HuH-7.5 (cell line): Measurements from ENCODE around the gene AURKA.
"Not testable (repeated sequence)": the region's sequence is repeated elsewhere in the genome, so short reads cannot be mapped to it uniquely, and the experiment has no call there.

Experiments used
- DNase-seq: peaks from one replicate; pipeline ENCODE4 v3.0.0; 2011; ENCODE audit warnings: low spot score

The AURKA gene

DNA sequence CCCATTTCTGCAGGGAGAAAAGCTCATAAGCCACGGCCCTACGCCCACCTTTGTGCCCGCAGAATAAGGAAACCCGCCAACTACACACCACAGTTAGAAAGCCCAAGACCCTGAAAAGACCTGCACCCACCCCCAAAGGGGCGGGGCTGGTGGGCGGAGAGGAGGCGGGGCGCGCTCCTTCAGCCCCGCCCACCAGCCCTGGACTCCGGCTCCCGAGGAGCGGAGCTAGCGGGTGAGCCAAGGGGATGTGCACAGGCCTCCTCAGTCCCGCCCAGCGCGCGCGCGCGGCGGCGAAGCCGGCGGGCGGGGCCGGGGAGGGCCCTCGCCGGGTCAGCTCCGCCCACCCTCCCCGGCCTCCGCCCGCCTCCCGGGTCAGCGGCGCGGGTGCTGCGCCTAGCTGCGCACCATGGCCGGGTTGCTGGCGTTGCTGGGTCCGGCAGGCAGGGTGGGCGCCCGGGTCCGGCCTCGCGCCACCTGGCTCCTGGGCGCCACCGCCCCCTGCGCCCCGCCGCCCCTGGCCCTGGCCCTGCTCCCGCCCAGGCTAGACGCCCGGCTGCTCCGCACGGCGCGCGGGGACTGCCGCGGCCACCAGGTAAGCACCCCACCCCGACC is 33.3 kb downstream of the AURKA start, which contains the start of gene FAM210B:
FAM210B (plus strand) TSS at position 375 of the 612 bp plus-strand sequence; CDS start at position 407, 32 bp downstream.
- DNase-seq, result peak; percentile 94

DNA sequence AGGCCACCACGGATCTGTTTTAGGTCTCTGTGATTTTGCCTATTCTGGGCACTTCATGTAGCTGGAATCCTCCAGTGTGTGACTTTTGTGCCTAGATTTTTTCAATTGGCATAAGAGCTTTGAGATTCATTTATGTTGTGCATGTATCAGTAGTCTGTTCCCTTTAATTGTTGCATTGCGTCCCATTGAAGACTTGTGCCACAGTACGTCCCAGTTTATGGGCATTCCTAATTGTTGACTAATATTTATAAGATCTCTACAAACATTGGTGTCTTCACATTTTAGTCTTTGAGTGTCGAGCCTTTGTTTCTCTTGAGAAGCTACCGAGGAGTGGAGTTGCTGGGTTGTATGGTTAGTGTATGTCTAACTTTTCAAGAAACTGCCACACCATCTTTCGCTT is 33.9 kb downstream of the AURKA start:
- DNase-seq, result no peak

DNA sequence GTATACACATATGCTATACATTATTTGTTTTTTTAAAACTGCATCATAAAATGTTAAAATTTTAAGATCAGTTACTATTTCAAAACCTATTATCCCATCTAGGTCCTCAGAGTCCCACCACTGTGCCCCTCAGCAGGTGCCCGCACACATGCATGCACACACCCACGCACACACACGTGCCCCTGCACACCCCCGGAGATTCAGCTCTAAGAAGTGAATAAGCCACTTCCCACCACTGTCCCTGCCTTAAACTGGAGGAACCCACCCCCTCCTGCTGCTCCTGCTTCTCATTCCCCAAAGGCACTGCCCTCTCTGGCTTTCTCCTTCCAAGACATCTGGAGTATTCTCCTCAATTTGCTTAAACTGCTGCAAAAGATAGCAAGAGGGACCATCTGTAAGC is 38.7 kb downstream of the AURKA start:
- DNase-seq, result no peak

DNA sequence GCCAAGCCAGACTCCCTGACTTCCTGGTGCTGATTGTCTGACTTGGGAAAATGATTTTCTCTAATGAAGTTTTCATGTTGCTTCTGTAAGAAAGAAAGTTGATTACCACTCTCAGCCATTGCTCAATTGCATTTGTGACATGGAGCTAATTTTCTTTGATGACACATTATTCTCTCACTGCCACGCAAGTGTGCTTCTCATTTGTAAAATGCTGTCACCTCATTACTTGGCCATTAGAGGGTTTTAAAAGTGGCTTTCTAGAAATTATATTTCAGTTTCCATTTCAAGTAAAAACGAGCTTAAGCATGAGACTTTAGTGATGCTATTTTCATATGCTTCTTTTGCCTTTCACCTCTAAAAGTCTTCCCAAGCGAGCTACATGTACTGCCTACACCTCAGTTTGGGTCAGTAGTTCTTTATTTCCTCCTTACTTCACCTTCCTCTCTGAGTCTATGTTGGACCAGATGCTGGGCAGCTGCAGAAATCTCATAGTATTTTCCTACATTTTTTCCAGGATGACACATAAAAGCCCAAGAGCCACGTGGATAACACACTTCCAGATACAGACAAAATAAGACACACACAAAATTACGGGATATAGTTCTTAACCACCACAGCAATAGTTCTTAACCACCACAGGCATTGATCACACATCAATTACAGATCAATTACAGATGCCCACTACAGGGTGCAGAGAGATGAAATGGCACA is 39.5 kb downstream of the AURKA start:
- DNase-seq, result no peak

DNA sequence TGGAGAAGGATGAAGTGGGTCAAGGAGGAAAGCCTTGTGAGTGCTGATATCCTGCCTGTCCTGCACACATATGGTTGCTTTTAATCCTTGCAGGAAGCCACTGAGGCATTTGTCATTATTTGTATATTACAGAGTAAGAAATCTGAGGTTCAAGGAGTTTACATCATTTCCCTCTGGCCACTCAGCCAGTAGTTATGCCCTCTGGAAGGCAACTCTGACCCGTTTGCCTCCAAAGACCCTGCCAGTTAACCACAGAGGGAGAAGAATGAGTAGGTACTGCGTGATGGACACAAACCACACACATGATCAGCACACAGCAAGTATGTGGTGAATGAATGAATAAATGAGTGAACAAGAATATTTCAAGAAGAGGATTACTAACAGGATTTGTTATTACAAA is 41.2 kb downstream of the AURKA start:
- no peak for DNase-seq

DNA sequence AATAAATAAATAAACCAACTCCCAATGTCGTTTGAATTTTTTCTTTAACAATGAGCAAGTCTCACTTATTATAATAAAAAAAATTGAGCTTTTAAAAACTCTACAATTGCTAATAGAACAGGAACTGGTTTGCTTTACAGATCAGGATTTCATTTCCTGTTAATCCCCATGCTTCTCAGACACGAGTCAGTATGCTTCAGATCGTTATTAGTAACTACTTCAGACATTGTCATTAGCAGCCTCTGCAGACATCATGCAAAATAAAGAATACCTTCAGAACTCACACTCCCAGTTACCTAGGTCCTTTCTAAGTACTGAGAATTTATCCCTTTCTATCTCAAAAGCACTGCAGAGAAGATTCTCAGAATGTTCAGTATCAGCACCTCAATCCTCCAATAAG is 43.3 kb downstream of the AURKA start:
- DNase-seq, result no peak

DNA sequence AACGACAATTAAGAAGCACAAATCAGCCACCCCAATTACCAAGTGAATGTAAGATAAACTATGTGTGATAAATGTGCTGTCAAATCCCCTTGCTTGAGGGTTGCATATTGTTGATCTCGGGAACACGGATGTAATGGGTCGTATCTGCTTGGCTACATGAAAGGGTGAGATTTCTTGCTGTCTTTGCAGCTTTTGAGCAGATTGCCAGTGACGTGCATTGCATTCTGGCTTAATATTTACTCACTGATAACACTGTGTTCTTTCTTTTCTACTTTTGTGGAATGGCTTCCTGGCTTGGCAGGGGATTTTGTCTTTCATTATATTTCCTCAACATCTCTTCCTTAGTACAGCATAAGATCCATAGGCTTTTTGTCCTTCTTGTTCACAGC is 43.7 kb downstream of the AURKA start:
- no peak for DNase-seq

DNA sequence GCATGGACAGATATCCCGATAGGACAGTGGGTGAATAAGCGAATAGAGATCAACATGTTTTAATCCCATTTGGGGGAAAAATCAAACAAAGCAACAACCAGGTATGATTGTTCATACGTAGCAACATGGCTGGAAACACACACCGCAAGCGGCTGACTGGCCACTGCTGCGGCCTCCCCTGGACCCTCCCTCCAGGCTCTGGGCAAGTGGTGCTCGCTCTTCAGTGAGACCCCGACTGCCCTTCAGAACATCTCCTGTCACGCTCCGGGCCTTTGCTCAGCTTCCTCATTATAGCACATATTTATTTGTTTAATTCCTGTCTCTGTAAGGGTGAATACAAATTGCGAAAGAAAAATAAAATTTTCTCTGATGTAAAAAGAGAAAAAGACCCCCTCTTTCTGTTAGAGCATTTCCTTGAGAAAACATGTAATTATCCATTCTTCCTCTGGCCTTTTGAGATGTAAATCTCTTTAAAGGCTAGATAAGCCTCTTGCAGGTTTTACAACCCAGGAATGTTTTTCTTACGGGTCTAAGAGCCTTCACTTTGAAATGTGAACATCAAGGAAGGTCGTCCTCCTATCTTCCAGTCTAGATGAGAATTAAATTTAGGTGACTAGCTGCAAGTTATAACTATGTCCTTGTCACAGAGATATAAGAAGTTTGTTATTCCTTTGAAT is 44.2 kb downstream of the AURKA start:
- DNase-seq, result no peak

DNA sequence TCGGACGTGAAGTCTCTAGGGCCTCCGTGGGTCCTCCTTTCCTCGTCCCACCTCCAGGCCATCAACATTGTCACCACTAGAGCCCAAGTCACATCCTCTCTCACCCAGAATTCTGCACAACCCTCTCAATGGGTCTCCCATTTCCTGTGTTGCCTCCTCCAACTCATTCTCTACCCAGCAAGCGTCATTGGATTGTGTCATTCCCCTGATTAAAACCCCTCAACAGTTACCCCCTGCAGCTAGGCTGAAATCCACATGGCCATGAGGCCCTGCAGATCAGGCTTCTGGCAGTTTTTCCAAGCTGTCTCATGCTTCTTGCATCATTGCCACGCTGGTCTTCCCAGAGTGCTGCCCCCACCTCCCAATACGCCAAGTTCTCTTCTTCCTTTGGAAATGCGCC is 46.1 kb downstream of the AURKA start:
- no peak for DNase-seq

DNA sequence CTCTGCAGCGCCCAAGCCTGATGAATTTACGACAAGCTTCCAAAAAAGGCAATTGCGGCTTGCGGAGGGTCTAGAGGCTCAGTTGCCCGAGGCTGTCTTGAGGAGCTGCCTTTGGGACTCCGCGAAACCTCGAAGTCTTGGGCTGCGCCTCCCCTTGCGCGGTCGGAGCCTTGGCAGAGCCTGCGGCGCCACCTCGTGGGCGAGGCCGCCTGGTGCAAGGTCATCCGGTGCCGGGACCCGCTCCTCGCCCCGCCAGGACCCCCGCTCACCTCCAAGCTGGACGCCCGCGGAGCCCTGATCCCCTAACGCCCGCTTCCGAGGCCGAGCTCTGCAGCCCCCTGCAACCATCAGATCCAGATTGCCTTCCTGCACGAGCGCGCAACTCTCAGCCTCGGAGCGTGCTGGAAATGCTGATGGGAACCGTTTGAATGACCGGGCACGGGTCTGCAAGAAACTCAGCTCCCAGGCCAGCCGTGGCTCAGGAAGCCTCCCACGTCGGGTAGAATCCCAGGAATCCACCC is 48.1 kb downstream of the AURKA start:
- DNase-seq, result no peak

DNA sequence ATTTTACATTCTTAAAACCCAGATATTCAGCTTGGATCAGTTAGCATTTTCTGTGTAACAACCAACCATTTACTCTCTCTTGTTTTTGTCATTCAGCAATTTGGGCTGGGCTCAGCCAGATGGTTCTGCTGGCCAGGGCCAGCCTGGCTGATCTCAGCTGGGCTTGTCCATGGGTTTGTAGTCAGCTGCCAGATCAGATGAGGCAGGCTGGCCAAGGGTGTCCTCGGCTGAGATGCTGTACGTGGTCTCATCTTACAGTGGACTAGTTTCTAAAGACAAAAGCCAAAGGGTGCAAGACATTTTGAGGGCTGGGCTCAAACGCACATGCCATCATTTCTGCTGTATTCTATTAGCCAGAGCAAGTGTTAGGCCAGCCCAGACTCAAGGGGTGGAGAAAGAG is 49.2 kb downstream of the AURKA start:
- no peak for DNase-seq

DNA sequence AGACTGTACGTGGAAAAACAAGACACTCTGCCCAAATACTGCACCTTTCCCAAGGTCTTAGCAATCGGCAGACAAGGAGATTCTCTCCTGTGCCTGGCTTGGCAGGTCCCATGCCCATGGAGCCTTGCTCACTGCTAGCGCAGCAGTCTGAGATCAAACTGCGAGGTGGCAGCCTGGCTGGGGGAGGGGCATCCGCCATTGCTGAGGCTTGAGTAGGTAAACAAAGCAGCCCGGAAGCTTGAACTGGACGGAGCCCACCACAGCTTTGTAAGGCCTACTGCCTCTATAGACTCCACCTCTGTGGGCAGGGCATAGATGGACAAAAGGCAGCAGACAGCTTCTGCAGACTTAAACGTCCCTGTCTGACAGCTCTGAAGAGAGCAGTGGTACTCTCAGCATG is 55.3 kb downstream of the AURKA start:
- DNase-seq, result not testable (repeated sequence)

DNA sequence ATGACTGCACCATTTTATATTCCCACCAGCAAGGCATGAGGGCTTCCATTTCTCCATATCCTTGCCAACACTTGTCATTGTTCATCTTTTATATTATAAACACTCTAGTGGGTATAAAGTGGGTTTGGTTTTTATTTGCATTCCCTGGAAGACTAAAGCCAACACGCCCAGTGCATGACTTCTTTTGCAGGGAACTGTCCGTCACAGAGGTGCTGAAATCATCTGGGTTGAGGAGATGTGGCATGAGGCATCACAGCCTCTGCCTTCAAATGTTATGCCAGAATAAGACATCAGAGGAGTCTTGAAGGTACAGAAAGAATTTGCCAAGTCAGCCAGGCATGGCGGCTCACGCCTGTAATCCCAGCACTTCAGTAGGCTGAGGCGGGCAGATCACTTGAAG is 63.2 kb downstream of the AURKA start:
- no peak for DNase-seq

DNA sequence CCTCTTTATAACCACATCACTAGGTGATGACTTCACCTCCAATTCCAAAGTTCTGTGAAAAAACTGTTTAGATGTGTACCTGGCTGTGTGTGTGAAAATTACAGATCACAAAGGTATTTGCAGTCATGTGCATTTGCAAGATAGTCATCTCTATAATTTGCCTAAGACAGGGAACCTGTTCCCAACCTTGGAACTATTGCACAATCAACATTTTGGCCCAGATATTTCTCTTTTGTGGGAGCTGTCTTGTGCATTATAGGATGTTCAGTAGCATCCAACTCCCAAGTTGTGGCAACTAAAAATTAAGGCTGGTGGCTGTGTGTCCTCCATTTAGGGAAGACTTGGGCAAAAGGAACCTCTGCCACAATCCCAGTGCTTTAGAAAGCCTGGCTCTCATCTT is 67.2 kb downstream of the AURKA start:
- DNase-seq, result no peak

DNA sequence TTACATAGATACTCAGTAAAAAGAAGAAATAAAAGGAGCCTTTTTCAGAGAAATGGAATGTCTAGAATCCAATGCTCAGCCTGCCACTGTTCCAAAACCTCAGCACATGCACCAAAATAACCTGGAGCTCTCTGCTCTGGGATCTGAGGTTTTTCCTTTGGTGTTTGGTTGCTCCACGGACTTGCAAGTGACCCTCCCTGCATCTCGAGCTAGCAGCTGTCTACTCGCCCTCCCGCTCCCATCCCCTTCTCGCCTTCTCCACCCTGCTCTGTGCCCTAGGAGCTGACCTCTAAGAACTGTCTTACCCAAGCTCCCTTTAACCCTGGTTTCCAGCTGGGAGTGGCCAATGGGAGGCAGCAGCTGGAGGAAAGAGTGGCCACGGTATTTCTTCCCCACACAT is 68.4 kb downstream of the AURKA start:
- DNase-seq, result no peak

DNA sequence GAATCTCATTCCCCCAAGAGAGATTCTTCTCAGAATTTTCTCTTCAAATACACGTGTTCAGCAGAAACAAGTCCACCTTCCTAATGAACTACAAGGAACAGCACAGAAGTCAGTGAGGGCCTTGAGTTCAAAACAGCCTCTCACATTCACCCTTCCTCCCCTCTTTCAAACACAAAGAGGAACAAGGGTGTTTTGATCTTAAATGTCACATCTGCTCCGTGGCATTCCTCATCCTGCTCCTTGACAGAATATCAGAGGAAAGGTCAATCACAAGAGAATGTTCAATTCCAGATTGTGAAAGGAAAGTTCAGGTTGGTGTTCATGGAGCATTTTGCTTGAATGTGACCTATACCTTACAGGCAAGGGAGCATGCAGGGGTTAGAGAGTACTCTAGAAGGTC is 68.8 kb downstream of the AURKA start:
- DNase-seq, result no peak

DNA sequence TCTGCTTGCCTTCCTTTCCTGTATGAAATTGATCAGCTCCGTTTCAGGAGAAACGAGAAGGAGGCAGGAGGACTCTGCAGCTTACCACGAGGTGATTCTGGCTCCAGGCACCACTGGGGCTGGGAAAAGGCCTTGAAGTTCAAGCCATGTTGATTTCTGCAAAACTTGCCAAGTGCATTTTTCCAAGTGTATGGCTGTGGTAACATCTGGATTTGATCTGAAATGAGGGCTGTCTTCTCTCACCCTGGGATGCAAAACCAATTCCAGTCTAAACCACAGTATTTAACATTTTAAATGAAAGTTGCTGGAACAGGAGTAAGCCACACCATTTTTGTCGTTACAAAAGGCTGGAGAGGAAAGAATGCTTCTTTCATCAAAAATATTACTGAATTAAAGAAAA is 69.3 kb downstream of the AURKA start:
- DNase-seq, result no peak
